ENCODE measurements around the gene AOC2. TPM values are rescaled to one million over a fixed set of nuclear protein-coding genes. Genes with fewer than 3 reads are reported as not detected.

AOC2 gene
- total and polyA plus RNA-seq, 10 of the 15 experiments (the other 5 are each of a cell fraction or from before 2014, with no cell fraction given): 0.08 to 1.9 (median 0.62) TPM

- Histone ChIP-seq H3K4me1 (ENCODE audit: control insufficient read depth, insufficient read depth, low read length) (no peaks in the 10 kb centered on the region), H3K27me3 (replicated peaks in 1 of 2; ENCODE audit: control insufficient read depth in 2 of 2, insufficient read depth in 2 of 2, low read length in 1 of 2) (no peaks in the 10 kb centered on the region), H3K4me3 (no peak overlapping the region), H3K36me3 (ENCODE audit: control insufficient read depth in 2 of 2, insufficient read depth in 2 of 2, low read length in 1 of 2) (no peaks in the 10 kb centered on the region), H3K9me3 (replicated peaks; ENCODE audit: control insufficient read depth, insufficient read depth, low read length) (no peaks in the 10 kb centered on the region), H4K20me1 (ENCODE audit: control insufficient read depth, insufficient read depth) (no peaks in the 10 kb centered on the region), H3K27ac (ENCODE audit: control insufficient read depth, insufficient read depth) (no peak overlapping the region), H3K79me2 (ENCODE audit: control insufficient read depth, insufficient read depth, low read length) (no peaks in the 10 kb centered on the region), H2AFZ (ENCODE audit: control insufficient read depth, low read depth, low read length) (no peak overlapping the region), H3K9ac (ENCODE audit: control insufficient read depth, insufficient read depth, low read length) (no peak overlapping the region), H3K4me2 (ENCODE audit: control insufficient read depth, insufficient read depth) (no peak overlapping the region)
- DNase-seq (ENCODE audit: low read depth, low spot score) (no peak), ATAC-seq (no peak), FAIRE-seq (no peak)
- ChIA-PET RAD21 (ENCODE audit: unreplicated experiment) (no interaction called here), CTCF (no interaction called here), POLR2A (interaction anchor here (0.6 kb wide), 1 partner anchor 459 kb away, joined by 3 read pairs; no protein-coding TSS in a partner anchor), SMC1A (ENCODE audit: uncharacterized antibody, unreplicated experiment) (no interaction called here)
- in situ Hi-C loops (cut with MboI): no loop called here
- BruUV-seq (replicated peaks): no TSS peak
- intact Hi-C loops (cut with micrococcal nuclease; ENCODE audit: unreplicated experiment): no loop called here
- 53% methylated on average over 12 of the region's 12 CpGs for WGBS (ENCODE audit: insufficient coverage, insufficient replicate concordance, low lambda C conversion rate, missing lambda C conversion rate)
- TF ChIP-seq EED (IDR thresholded peaks at IDR 0.05; ENCODE audit: low read depth) (no peak), RELB (IDR thresholded peaks at IDR 0.05; ENCODE audit: low read depth) (no peak), RAD21 (IDR thresholded peaks at IDR 0.05; ENCODE audit: insufficient read depth, low read depth, low read length) (no peak), E2F4 (IDR thresholded peaks at IDR 0.05; ENCODE audit: low read depth, low read length) (no peak), MEF2A (IDR thresholded peaks at IDR 0.05; ENCODE audit: insufficient read depth, low read depth, low read length) (no peak), SPI1 (IDR thresholded peaks at IDR 0.05; ENCODE audit: borderline replicate concordance, insufficient read depth, low read depth, low read length) (no peak), FOXM1 (IDR thresholded peaks at IDR 0.05; ENCODE audit: low read depth, low read length) (no peak), ZNF217 (IDR thresholded peaks at IDR 0.05) (no peak), ZZZ3 (IDR thresholded peaks at IDR 0.05; ENCODE audit: control insufficient read depth, insufficient read length, low read depth) (no peak), ZBTB40 (IDR thresholded peaks at IDR 0.05; ENCODE audit: borderline replicate concordance) (no peak), NFIC (IDR thresholded peaks at IDR 0.05; ENCODE audit: low read depth, low read length) (no peak), STAT1 (conservative IDR thresholded peaks at IDR 0.05) (no peak), JUNB (IDR thresholded peaks at IDR 0.05) (no peak), GATAD2B (conservative IDR thresholded peaks at IDR 0.05; ENCODE audit: low read depth) (no peak), CHD2 (IDR thresholded peaks at IDR 0.05; ENCODE audit: borderline replicate concordance, low read depth, low read length) (no peak), BACH1 (IDR thresholded peaks at IDR 0.05; ENCODE audit: borderline replicate concordance) (no peak), NFYB (IDR thresholded peaks at IDR 0.05; ENCODE audit: insufficient read depth, low read depth, low read length) (no peak)
These were observed 50.2 kb downstream of the AOC2 start for GRCh38 chr17:42894283-42895184.

Data from GM12878 (cell line).